Inflammatory macrophage (primary cell): ENCODE data around the gene LRRC15.

Experiments used
- DNase-seq, 2 donors: peaks; one replicate each; pipeline ENCODE4 v3.0.0-alpha.2; 2020 to 2022

The LRRC15 gene

DNA sequence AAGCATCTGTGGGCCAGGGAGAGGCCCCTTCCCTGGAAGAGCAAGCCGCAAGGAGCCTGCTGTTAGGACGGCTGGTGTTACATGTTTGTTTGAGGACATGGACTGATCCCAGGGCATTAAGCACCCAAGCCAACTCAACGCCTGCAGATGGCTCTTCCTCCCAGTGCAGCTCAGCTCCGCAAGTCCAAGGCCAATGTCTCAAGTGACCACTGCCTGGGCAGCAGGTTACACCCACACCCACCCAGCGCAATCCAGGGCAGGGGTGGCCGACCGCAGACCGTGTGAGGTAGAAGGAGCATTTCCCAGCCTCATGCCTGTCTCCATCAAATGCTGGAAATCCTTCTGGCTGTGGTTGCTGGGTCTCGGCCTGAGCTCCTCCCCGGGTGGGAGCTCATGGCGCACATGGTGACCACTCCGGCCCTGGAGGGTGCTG is 15.0 kb upstream of the LRRC15 start:
- no peak for DNase-seq

- no peak for DNase-seq
Observed at GRCh38 chr3:194384156-194384555, 14.6 kb upstream of the LRRC15 start.

DNA sequence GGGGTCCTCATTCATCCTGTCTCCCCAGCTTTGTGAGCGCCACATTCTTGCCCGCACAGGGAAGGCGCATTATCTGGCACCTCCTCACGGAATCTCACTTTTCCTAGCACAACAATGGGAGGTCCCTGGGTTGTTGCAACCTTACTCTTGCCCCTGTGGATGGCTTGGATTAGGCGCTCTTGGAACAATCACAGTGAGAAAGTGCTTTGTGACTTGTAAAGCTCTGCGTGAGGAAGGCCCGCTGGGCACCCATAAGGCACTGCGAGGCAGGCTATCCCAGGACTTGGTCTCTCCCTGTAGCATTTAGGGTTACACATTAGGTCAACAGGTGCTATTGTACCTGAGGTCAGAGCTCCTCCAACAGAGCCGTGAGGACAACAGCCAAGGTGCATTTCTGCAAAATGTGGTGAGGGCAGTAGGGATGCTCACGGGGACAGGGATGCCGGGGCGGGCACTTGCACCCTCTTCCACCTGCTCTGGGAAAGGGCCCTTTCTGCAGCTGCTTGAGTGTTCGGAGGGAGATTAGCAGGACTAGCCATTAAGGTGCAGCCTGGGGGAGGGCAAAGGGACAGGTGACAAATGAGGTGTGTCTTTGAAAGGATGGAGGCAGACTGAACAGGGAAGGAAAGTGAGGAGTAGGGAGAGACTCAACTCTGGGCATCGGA is 13.9 kb upstream of the LRRC15 start:
- no peak for DNase-seq

GRCh38 chr3:194382892-194383223 is 13.3 kb upstream of the LRRC15 start:
- DNase-seq = no peak

DNA sequence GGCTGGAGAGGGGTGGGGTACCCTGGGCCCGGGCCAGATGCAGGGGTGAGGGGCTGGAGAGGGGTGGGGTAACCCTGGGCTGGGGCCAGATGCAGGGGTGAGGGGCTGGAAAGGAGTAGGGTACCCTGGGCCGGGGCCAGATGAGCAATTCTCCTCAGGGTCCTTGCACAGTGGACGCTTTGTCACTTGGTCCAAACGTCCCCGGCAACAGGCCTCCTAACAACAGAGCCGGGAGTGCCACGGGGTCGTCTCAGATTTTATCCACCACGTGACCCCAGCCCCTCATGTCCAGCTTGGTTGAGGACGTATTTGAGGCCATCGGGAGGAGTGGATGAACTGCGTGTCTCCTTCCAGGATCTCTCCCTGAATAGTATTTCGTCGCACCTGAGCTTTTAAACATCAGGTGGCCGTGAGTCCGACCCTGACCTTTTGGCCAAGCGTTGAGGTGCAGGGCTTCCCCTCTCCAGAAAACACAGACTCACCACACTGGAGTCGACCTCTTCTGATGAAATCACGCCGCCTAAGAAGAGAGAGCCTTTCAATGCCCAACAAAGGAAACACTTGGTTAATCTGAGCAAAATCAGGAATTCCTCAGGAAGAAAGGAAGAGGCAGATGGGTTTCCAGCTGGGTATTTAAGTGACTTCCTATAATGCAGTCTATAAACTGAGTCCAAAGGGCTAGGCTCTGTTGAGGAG is 12.8 kb upstream of the LRRC15 start:
- no peak for DNase-seq

- DNase-seq = no peak
Observed at GRCh38 chr3:194381460-194381875, 11.9 kb upstream of the LRRC15 start.

DNA sequence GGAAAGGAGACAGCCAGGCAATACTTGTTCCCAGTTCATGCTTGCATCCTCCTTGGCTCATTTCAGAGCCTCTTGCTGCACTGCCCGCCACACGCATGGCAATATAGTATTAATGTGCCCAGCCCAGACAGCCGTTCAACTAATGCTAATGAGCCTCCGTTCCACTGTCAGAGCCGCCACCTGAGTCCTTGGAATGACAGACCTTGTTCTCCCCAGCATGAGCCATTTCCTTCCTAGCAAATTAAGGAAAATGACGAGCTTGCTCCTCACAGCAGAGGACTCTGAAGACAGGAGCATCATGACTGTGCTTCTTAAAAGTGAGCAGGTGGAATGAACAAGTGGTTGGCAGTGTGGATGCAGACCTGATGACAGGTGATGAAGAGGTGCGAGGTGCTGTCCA is 10.8 kb upstream of the LRRC15 start:
- DNase-seq = no peak

GRCh38 chr3:194379651-194380050 is 10.1 kb upstream of the LRRC15 start:
- no peak for DNase-seq

DNA sequence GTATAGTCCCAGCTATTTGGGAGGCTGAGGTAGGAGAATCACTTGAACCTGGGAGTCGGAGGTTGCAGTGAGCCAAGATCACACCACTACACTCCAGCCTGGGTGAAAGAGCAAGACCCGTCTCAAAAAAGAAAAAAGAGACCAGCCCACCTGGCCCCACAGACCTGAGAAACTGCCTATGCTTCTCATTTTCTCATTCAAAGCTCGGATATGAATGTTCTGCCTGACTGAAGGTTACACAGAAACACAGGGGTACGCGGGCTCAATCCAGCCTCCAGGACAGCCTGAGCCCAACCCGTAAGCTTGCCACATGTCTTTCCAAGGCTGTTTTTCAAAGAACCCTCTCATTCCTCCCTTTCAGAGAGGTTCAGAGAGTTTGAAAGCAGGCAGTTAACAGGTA is 9.7 kb upstream of the LRRC15 start:
- DNase-seq = no peak

DNA sequence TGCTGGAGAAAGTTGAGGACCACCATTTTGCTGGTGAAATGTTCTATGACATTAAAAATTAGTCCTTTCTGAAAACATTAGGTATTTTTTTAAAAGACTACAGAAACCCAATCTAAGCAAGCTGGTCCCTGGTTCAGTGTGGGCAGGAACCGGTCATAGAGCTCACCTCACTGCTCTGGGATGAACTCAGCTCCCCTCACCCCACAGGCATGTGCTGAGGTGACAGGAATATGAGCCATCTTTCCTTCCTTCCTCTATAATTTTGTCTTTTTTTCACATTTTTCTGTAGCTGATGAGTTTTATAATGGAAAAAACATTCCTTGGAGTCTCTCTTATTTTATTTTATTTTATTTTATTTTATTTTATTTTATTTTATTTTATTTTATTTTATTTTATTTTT is 8.2 kb upstream of the LRRC15 start:
- DNase-seq = no peak

GRCh38 chr3:194376241-194376560 is 6.7 kb upstream of the LRRC15 start:
- no peak for DNase-seq

- no peak for DNase-seq
Observed at GRCh38 chr3:194375473-194376240, 6.1 kb upstream of the LRRC15 start.

DNA sequence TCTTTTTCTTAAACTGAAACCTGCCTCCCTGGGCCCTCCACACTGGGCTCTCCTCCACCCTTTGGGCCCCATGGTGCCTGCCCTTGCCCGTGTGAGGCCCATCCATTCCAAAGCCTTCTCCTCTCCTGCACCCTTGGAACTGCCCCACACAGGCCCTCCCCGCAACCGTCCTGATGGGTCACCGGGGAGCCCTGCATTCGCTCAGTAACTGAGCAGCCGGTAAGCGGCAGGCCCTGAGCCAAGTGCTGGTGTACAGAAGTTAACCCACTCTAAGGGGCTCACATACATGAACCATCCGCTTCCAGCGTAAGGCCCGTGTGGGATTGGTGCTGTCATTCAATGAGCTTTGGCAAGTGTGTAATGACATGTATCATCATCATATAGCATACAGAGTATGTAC is 5.4 kb upstream of the LRRC15 start:
- DNase-seq = no peak

DNA sequence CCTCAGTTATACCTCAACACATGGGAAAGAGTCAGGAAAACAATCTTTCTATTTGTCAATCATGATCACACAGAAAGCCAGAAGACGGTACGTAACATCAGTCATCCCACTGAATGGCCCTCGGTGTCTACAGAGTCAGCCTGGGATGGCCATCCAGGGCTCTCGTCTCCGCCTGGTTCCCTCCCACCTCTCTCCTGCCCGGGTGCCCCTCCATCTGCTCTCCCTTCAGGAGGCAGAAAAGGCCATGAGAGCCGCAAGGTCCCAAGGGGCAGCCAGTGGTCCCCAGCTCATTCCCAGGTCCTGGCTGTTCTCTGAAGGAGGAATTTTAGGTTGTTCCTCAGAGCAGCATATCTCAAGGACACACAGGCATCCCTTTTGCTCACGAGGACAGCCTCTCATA is 4.4 kb upstream of the LRRC15 start:
- no peak for DNase-seq

GRCh38 chr3:194373028-194373427 is 3.5 kb upstream of the LRRC15 start:
- DNase-seq = no peak

DNA sequence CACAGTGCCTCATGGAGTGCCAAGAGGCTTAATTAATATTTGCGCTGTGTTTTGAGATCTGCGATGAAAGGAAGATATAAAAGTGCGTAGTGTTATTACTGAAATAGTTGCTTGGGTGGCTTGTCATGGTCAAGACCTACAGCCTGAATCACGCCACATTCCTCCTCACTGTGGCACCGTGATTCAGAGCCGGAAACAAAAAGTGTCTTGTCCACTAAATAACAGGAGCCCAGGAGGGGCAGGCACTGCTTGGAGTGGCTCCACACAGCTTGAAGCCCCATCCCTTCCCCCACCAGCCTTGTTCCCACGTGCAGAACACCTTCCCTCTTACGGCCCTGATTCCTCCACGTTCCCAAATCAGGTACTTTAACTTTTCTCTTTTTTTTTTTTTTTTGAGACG is 1.2 kb upstream of the LRRC15 start:
- DNase-seq = no peak

- DNase-seq = no peak
Observed at GRCh38 chr3:194368918-194369317, 625 bp downstream of the LRRC15 start.

DNA sequence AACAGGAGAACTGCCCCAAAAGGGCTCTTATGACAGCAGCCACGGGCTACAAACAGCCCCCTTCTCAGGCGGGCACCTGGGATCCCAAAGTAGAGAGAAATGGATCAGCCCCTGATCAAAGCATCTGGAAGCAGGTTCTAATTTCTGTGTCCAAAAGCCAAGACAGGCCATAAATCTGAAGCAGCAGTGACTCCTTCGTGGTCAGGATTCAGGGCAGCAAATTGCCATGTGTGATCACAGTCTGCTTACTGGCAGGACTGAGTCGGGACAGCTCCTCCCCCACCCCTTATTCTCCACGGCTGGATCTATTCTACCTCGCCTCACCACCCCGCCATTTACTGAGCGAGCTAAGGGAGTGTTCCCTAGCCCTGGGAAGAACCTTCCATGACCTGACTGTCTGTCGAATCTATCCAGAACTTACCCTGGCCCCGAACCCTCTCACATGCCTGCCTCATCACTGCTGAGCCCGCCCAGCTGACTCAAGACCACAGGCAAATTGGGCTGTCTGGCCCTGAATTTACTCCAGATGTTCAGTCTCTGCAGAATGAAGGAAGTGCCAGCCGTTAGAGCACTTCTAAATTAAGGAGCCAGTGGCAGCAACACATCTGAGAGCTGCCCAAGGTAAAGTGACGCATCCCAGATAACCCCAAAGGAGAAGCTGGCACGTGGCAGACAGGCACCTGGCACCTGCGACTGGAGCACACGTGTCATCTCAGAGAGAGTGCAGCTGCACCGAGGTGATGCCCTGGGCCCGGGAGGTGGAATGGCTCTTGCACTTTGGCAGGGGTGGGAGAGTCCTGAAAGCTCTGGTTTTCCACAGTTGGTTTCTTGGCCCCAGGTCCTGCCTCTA is 1.3 kb downstream of the LRRC15 start:
- DNase-seq = no peak

DNA sequence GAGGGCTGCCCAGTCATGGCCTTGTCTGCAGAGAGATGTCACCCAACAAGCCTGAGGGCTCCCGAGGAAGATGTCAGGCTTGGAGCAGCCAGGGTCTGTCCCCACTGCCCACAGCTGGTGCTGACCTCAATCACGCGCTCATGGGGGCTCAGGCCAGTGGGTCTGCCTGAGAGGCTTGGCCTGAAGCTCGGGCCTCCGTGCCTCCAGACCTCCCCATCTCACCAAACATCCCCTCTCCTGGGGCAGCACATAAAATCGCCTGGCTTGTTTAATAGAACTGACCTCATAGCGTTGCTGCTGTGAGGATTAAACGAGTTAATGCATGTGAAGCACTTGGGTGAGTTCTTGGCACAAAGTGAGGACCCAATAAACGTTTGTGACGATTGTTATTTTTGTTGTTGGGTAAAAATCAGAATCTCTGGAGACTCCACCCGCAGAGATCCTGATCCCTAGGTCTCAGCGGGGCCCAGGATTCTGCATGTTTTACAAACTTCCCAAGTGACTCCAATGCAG is 3.5 kb downstream of the LRRC15 start:
- no peak for DNase-seq

- DNase-seq = no peak
Observed at GRCh38 chr3:194365526-194365925, 4.0 kb downstream of the LRRC15 start.

GRCh38 chr3:194364652-194365434 is 4.7 kb downstream of the LRRC15 start:
- no peak for DNase-seq

DNA sequence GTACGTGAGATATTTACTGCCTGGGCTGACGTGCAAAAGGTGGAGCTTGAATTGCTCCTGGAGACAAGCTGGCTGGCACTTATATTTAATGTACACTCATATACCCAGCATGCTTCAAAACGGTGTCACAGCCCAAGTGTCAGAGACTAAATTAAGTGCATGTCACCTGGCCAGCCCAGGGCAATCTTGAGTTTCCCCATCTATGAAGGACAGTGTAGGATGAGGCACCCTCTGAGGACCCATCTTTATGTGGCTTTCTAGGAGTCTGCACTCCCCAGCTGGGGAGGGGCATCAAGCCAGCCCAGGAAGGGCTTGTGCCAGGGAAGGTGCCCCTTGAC is 5.3 kb downstream of the LRRC15 start:
- DNase-seq = no peak
